Colonic mucosa (tissue), 4 donors: ENCODE results near the gene SLC30A9. TPM values are rescaled to one million over a fixed set of nuclear protein-coding genes. Genes with fewer than 3 reads are reported as not detected.

Experiments
- DNase-seq: peaks from one replicate; pipeline ENCODE4 v3.0.0-alpha.2; 2020
- H3K27ac ChIP-seq: fragments of 200-600 bp; one replicate; pipeline ENCODE4 v1.8.0; 2021
- H3K27me3 ChIP-seq: fragments of 200-600 bp; one replicate; pipeline ENCODE4 v1.8.0; 2021
- H3K36me3 ChIP-seq: fragments of 200-600 bp; one replicate; pipeline ENCODE4 v1.8.0; 2021
- H3K4me1 ChIP-seq: fragments of 200-600 bp; one replicate; pipeline ENCODE4 v1.8.0; 2021; ENCODE audit warnings: mild to moderate bottlenecking
- H3K4me3 ChIP-seq: fragments of 200-600 bp; one replicate; pipeline ENCODE4 v1.8.0; 2021
- H3K9ac ChIP-seq, 2 donors: one replicate each; pipeline ENCODE4 v1.7.0; 2013; ENCODE audit warnings: control low read depth in 2 of 2, low read depth in 2 of 2, low read length in 2 of 2
- H3K9me3 ChIP-seq: fragments of 200-600 bp; one replicate; pipeline ENCODE4 v1.8.0; 2021
- CTCF ChIP-seq: fragments of 200-600 bp; IDR thresholded peaks from one replicate; pipeline ENCODE4 v1.8.0; 2022; ENCODE audit warnings: antibody characterized with exemption, mild to moderate bottlenecking
- intact Hi-C: fragments of 100-400 bp; cut with DNase I; formaldehyde crosslinking; loops from one replicate; pipeline ENCODE4 v1.14.1; 2022
- total RNA-seq, 2 donors: library from RNA; stranded (reverse); fragmentation: NEBNext Ultra II Directional in 1 of 2; extraction: Animal tissue kit (Norgen Biotek cat#: 25700) in 1 of 2; gene quantifications; one replicate each; pipeline ENCODE4 v1.2.1, GENCODE V29; 2021
- donor health status: healthy.
- donor health status: DM: no; HTN: no; CAD: no.
- donor health status: DM: no; HTN: no; CAD: no.

SLC30A9 gene
- total RNA-seq, 2 donors from 2014 or later, result 70.7 to 81.8 TPM

DNA sequence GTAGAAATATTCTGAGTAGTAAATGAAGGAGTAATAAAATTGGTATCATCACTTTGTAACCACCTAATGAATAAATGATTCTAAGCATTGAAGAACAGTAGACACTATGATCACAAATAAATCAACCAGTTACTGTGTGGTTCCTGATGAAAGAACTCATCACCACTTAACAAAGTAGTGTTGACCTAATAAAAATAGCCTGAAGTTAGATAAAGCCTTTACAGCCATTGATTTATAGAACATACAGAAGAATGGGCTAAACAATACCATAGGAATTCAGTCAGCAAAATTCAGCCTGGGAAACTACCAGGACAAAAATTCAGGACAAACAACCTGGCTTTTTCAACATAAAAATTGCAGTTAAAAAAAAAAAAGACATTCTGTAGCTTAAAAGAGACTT lies 9.0 kb downstream of the SLC30A9 start:
- intact Hi-C loops, result no loop called here

DNA sequence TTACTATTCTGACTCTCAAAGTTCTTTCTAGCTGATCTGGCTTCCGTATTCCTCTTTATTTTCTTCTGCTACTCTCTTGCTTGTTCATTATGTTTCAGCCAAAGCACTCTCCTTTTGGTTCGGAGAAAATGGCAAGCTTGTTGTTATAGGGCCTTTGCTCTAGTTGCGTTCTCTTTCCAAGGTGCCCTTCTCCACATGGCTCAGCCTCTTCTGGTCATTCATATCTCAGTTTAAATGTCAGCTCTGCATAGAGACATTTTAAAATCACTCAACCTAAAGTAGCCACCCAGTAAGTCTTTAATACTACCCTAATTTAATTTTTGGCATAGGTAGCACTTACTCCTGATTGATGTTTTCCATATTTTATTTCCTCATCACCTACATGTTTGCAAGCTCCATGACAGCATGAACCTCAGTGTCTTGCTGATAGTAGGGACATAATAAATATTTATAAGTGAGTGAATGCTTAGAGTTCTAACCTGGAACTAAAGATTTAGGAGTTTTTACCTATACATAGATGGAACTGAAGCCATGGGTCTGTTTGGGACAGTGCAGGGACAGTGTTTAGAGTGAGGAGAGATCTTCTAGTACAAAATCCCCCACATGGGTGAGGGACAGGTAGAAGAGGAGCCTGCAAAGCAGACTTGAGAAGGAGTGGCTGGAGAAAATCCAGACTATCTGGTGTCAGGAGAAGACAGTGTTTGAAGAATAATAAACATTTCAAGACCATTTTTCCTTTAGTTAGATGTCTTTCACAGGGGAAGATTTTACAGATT lies 17.9 kb downstream of the SLC30A9 start:
- no peak overlapping the region for H3K4me3 ChIP-seq
- TF ChIP-seq CTCF, result no peak
- H3K4me1 ChIP-seq, result no peaks in the 10 kb centered on the region
- H3K9ac ChIP-seq, result no peak overlapping the region
- H3K27me3 ChIP-seq, result no peaks in the 10 kb centered on the region
- no peaks in the 10 kb centered on the region for H3K36me3 ChIP-seq
- H3K9me3 ChIP-seq, result no peaks in the 10 kb centered on the region
- H3K27ac ChIP-seq, result no peak overlapping the region
- intact Hi-C loops, result no loop called here
- no peak for DNase-seq

More for the DNA sequence above, 9.0 kb downstream of the SLC30A9 start:
- H3K9ac ChIP-seq, result no peak overlapping the region
- no peak for DNase-seq
- H3K27ac ChIP-seq, result no peak overlapping the region
- no peaks in the 10 kb centered on the region for H3K27me3 ChIP-seq
- no peak overlapping the region for H3K4me3 ChIP-seq
- H3K36me3 ChIP-seq, result no peaks in the 10 kb centered on the region
- H3K9me3 ChIP-seq, result no peaks in the 10 kb centered on the region
- H3K4me1 ChIP-seq, result no peaks in the 10 kb centered on the region
- no peak for TF ChIP-seq CTCF

GRCh38 chr4:42015438-42015837 lies 25.1 kb downstream of the SLC30A9 start:
- no peak for DNase-seq
- Histone ChIP-seq H3K9me3 (no peaks in the 10 kb centered on the region), H3K4me3 (no peak overlapping the region), H3K27ac (no peak overlapping the region), H3K27me3 (no peaks in the 10 kb centered on the region), H3K36me3 (no peaks in the 10 kb centered on the region), H3K9ac (no peak overlapping the region), H3K4me1 (no peaks in the 10 kb centered on the region)
- TF ChIP-seq CTCF, result no peak
- intact Hi-C loops, result no loop called here

GRCh38 chr4:42018451-42018850 lies 28.1 kb downstream of the SLC30A9 start:
- H3K4me1 ChIP-seq, result no peaks in the 10 kb centered on the region
- no peak for DNase-seq
- H3K9ac ChIP-seq, result no peak overlapping the region
- H3K4me3 ChIP-seq, result no peak overlapping the region
- TF ChIP-seq CTCF, result no peak
- no peaks in the 10 kb centered on the region for H3K27me3 ChIP-seq
- H3K9me3 ChIP-seq, result no peaks in the 10 kb centered on the region
- H3K36me3 ChIP-seq, result no peaks in the 10 kb centered on the region
- H3K27ac ChIP-seq, result no peak overlapping the region
- intact Hi-C loops, result no loop called here

DNA sequence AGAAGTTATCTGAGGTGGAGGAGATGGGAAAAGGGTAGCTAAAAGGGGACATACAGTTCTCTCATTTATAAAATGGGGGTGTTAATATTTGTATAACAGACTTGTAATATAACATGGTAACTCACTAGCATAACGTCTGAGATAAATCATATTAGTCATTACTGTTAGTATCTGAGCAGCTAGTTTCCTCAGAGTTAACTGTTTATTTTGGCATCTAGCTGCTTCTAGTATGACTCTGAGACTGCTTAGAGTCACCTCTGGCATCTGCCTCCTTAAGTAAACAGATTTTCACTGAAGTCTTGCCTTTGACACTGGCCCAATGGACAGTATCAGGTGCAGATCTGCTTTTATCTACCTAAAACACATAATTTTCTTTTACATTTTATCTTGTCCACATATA lies 58.1 kb downstream of the SLC30A9 start:
- intact Hi-C loops, result no loop called here

More for the DNA sequence above, 58.1 kb downstream of the SLC30A9 start:
- Histone ChIP-seq H3K4me3 (no peak overlapping the region), H3K27ac (no peak overlapping the region), H3K9ac (no peak overlapping the region), H3K4me1 (no peaks in the 10 kb centered on the region), H3K27me3 (no peaks in the 10 kb centered on the region), H3K36me3 (no peaks in the 10 kb centered on the region), H3K9me3 (no peaks in the 10 kb centered on the region)
- TF ChIP-seq CTCF, result no peak
- no peak for DNase-seq
